ENCODE measurements around the gene MB21D2.

MB21D2 gene

DNA sequence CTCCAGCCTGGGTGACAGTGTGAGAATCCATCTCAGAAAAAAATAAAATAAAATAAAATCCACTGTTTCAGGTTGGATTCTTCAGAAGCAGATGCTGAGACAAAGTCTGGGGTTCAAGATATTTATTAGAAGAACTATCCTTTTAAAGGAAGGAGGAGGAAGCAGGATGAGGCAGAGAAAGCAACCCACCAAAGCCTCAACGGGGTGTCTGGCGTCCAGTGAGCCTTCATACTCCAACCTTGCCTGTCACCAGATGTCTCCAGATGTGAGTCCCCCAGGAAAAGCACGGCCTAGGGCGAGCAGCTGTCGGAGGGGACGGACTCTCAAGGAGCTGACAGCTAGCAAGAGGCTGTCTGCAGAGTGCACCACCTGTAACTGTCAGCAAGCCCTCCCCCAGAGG, 37.3 kb downstream of the MB21D2 start:
- Mint-ChIP-seq H3K4me1 (ENCODE audit: low read depth in 2 of 2) (no peaks in the 10 kb centered on the region), H3K27me3 (no peaks in the 10 kb centered on the region), H3K9me3 (peaks cover 0 to 6% of the 10 kb centered on the region in 2 donors), H3K4me3 (no peak overlapping the region), H3K36me3 (ENCODE audit: insufficient read depth) (no peaks in the 10 kb centered on the region), H3K27ac (no peak overlapping the region)
- no peak for DNase-seq
- no peak for ATAC-seq (replicated peaks)

DNA sequence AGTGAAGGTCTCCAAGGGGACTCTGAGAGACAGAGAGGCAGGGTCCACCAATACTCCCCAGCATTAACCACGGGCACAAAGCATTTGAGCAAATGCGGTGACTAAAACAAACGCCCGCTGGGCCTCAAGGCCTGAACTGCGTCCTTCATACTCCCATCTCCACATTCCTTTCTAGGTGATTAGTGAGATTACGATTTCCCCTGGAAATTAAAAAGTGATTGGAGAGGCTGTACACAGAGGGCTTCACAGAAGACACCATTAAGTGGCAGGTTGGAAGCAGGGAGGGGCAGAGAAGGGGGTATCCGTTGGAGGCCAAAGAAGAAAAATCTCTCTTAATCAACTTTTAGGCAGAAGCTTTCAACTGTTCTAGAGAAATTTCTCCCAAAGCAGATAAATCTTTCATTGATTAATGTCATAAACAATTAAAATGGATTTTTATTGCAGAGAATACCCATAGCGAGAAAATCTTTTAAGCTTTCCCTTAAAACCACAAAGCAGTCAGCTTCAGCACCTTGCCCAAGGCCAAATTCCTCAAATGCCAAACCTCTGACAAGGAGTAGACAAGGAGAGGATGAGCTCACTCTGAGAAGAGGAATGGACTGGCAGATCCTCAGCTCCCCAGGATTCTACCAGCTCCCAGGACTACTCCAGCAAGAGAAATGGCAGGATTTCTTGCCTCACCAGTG, 38.2 kb downstream of the MB21D2 start:
- no peak overlapping the region for H3K4me3 Mint-ChIP-seq
- no peak overlapping the region for H3K27ac Mint-ChIP-seq
- H3K4me1 Mint-ChIP-seq (ENCODE audit: low read depth in 2 of 2) = no peaks in the 10 kb centered on the region
- ATAC-seq (replicated peaks) = no peak
- no peak for DNase-seq
- H3K9me3 Mint-ChIP-seq = peaks cover 0 to 5% of the 10 kb centered on the region in 2 donors
- no peaks in the 10 kb centered on the region for H3K36me3 Mint-ChIP-seq (ENCODE audit: insufficient read depth)
- no peaks in the 10 kb centered on the region for H3K27me3 Mint-ChIP-seq

DNA sequence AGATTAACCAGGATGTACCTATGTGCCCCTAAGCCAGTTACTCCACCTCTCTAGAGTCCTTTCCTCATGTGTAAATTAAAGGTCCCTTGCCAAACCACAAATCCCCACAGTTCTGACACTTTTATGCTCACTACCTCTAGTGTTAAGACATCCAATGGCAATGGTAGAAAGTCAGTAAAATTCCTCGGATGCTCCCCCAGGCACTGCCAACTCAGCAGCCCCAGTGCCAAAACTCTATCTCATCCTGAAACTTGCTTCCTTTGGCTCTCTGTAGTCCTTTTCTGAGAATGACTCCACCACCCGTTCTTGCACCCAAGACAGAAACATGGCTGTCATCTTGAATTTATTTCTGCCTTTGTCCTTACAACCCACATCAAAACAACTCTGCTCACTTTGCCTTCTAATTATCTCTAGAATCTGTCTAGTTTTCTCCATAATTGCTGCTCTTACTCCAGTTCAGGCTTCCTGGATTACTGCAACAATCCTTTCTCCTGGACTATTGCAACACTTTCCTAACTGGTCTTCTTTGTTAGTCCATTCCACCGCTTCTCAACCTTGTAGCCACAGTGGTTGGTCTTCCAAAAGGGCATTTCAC, 41.6 kb downstream of the MB21D2 start:
- DNase-seq = no peak
- Mint-ChIP-seq H3K27me3 (no peaks in the 10 kb centered on the region), H3K27ac (no peak overlapping the region), H3K4me1 (ENCODE audit: low read depth in 2 of 2) (no peaks in the 10 kb centered on the region), H3K4me3 (no peak overlapping the region), H3K36me3 (ENCODE audit: insufficient read depth) (peaks cover 3% of the 10 kb centered on the region), H3K9me3 (peaks cover 0 to 12% of the 10 kb centered on the region in 2 donors)
- ATAC-seq (replicated peaks) = no peak

DNA sequence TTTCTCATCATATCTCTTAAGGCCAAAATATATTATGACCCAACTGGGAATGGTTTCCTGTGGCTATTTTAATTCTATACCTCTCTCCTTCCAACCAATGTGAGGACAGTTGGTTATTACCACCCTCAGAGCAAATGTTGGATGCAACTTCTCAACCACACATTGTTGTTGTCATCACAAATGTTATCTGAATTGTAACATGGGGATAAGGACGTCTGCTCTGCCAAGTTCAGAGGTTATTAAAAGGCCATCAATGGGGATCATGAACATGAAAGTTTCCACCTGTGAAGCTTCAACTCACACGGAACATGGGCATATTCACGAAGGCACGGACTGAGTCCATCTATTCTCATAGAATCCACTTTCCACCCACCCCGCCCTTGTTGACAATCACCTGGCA, 46.8 kb downstream of the MB21D2 start:
- Mint-ChIP-seq H3K9me3 (peaks cover 0 to 9% of the 10 kb centered on the region in 2 donors), H3K27me3 (no peaks in the 10 kb centered on the region), H3K27ac (no peak overlapping the region), H3K4me1 (ENCODE audit: low read depth in 2 of 2) (peaks cover 0 to 7% of the 10 kb centered on the region in 2 donors), H3K4me3 (no peak overlapping the region), H3K36me3 (ENCODE audit: insufficient read depth) (peaks cover 6% of the 10 kb centered on the region)
- no peak for ATAC-seq (replicated peaks)
- DNase-seq = no peak

DNA sequence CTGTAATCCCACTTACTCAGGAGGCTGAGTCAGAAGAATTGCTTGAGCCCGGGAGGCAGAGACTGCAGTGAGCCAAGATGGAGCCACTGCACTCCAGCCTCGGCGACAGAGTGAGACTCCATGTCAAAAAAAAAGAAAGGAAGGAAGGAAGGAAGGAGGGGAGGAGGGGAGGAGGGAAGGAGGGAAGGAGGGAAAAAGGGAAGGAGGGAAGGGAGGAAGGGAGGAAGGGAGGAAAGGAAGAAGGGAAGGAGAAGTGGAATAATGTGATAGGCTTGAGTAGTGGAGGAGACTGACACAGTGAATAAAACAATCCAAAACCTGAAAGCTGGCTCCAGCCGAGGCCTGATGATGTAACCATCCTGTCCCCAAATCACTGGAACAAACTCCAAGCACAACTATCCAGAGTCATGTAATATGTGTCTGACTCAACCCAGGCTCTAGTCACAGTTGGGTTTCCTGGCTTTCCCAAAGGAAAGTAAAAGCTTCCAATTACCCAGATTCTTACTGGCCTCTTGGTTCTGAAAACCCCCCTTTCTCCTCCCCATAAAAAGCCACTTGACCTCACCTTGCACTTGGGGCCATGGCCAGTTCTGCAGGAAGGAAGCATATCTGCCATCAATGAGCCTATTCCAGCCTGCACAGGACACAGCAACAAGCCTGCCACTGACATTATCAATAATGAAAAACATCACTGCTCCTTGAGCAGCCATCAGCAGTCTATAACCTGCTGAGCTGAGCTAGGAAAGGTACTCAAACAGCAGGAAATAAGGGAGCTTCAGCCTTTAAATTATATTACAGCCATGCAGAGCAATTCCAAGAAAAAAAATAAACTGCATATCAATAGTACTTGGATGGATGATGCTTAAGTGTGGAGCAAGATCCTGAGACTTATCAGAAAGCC, 48.3 kb downstream of the MB21D2 start:
- ATAC-seq (replicated peaks) = no peak
- H3K4me3 Mint-ChIP-seq = no peak overlapping the region
- peaks cover 0 to 10% of the 10 kb centered on the region in 2 donors for H3K4me1 Mint-ChIP-seq (ENCODE audit: low read depth in 2 of 2)
- H3K27ac Mint-ChIP-seq = peak overlapping the region in 1 of 2 donors; percentile 62
- no peak for DNase-seq
- peaks cover 0 to 9% of the 10 kb centered on the region in 2 donors for H3K9me3 Mint-ChIP-seq
- peaks cover 6% of the 10 kb centered on the region for H3K36me3 Mint-ChIP-seq (ENCODE audit: insufficient read depth)
- no peaks in the 10 kb centered on the region for H3K27me3 Mint-ChIP-seq

DNA sequence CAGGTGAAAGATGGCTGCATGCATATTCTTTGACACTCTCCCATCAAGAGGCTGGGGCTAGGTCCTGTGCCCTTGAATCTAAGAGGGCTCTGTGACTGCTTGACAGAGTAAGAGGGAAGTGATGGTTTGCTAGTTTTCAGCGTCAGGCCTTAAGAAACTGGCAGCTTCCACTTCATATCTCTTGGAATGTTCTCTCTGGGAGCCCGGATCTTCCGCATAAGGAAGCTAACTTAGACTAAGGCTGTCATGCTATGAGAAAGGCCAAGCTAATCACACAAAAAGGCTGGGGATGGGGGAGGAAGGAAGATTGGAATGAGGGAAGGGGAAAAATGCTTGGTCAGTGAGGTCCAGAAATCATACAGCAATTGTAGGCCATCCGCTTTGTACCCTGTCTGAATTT, 50.0 kb downstream of the MB21D2 start:
- no peak overlapping the region for H3K27ac Mint-ChIP-seq
- ATAC-seq (replicated peaks) (no peak), DNase-seq (no peak)

DNA sequence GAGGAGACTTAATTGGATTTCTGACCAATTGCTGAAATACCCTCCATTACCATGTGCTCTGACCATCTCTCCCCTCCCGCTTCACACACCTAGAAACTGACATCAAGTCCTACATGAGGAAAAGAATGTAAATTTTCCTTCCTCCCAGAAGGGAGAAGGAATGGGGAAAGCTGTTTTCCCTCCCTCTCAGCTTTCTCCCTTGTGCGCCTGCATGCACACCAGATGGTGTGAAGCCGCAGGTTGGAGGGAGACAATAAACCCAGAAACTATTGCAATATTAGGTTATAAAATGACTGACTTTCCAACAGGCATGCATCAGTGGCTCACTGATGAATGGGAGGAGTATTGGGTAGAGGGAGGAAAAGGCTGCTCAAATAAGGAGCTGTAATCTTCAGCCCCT, 50.9 kb downstream of the MB21D2 start:
- no peak overlapping the region for H3K4me3 Mint-ChIP-seq
- no peak overlapping the region for H3K27ac Mint-ChIP-seq
- peaks cover 0 to 10% of the 10 kb centered on the region in 2 donors for H3K4me1 Mint-ChIP-seq (ENCODE audit: low read depth in 2 of 2)
- peaks cover 0 to 9% of the 10 kb centered on the region in 2 donors for H3K9me3 Mint-ChIP-seq
- peaks cover 2% of the 10 kb centered on the region for H3K36me3 Mint-ChIP-seq (ENCODE audit: insufficient read depth)
- DNase-seq (no peak), ATAC-seq (replicated peaks) (no peak)
- H3K27me3 Mint-ChIP-seq = no peaks in the 10 kb centered on the region

More for the DNA sequence above, 50.0 kb downstream of the MB21D2 start:
- Mint-ChIP-seq H3K4me3 (no peak overlapping the region), H3K9me3 (peaks cover 0 to 9% of the 10 kb centered on the region in 2 donors), H3K27me3 (no peaks in the 10 kb centered on the region), H3K4me1 (ENCODE audit: low read depth in 2 of 2) (peaks cover 0 to 10% of the 10 kb centered on the region in 2 donors), H3K36me3 (ENCODE audit: insufficient read depth) (peaks cover 2% of the 10 kb centered on the region)

DNA sequence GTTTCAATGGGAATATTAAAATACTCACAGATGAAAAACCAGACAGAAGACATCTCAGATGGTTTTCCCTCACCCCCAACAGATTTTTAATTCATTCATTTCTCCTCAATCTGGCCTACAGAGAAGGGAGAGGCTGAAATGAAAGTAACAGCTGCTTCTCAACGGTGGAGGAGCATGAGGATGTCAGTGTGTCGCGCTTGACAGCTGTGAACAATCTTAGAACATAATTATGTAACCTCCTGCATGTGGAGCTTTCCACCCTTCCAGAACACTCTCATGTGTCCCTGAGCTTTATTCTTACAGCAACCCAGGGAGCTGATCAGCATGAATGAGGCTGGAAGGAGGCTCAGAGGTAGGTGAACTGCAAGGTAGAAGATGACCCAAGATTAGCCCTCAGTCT, 52.7 kb downstream of the MB21D2 start:
- peaks cover 0 to 10% of the 10 kb centered on the region in 2 donors for H3K4me1 Mint-ChIP-seq (ENCODE audit: low read depth in 2 of 2)

DNA sequence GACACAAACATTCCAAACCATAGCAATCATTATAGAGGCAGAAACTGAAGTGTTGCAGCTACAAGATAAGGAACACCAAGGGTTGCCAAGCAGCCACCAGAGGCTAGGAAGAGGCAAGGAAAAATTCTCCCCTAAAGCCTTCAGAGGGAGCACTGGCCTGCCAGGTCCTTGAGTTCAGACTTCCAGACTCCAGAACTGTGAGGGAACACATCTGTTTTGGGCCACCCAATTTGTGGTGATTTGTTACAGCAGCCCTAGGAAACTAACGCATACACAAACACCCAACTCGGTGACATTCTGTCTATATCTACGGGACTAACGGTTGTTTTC, 54.6 kb downstream of the MB21D2 start:
- no peak for ATAC-seq (replicated peaks)
- Mint-ChIP-seq H3K27ac (no peak overlapping the region), H3K4me1 (ENCODE audit: low read depth in 2 of 2) (peaks cover 0 to 13% of the 10 kb centered on the region in 2 donors), H3K36me3 (ENCODE audit: insufficient read depth) (no peaks in the 10 kb centered on the region), H3K27me3 (no peaks in the 10 kb centered on the region), H3K4me3 (no peak overlapping the region), H3K9me3 (no peaks in the 10 kb centered on the region)
- no peak for DNase-seq

More for the DNA sequence above, 52.7 kb downstream of the MB21D2 start:
- H3K27me3 Mint-ChIP-seq = no peaks in the 10 kb centered on the region
- H3K9me3 Mint-ChIP-seq = no peaks in the 10 kb centered on the region
- H3K36me3 Mint-ChIP-seq (ENCODE audit: insufficient read depth) = peaks cover 2% of the 10 kb centered on the region
- ATAC-seq (replicated peaks) (no peak), DNase-seq (no peak)
- H3K27ac Mint-ChIP-seq = peak overlapping the region; percentile 35 to 70
- H3K4me3 Mint-ChIP-seq = no peak overlapping the region

DNA sequence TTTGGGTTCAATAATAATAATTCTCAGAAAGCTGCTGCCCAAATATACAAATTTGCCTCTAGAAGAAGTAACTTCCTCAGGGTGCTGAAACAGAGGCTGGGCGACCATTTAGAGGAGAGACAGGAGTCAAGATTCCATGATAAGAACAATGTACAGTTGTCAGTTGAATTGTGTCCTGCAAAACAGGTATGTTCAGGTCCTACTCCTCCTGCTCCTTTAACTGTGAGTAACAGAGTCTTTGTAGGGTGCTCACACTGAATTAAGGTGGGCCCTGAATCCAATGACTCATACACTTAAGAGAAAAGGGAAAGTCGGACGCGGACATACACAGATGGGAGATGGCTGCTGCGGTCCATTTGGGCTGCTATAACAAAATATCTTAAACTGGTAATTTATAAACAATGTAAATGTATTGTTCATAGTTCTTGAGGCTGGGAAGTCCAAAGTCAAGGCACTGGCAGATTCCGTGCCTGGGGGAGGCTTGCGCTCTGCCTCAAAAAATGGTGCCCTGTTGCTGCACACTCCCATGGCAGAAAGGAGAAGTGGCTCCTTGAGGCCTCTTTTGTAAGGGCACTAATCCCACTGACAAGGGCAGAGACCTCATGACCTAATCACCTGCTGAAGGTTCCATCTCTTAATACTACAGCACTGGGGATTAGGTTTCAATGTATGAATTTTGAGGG, 55.1 kb downstream of the MB21D2 start:
- Mint-ChIP-seq H3K4me3 (no peak overlapping the region), H3K36me3 (ENCODE audit: insufficient read depth) (no peaks in the 10 kb centered on the region), H3K27ac (no peak overlapping the region), H3K27me3 (no peaks in the 10 kb centered on the region), H3K4me1 (ENCODE audit: low read depth in 2 of 2) (peaks cover 0 to 13% of the 10 kb centered on the region in 2 donors), H3K9me3 (no peaks in the 10 kb centered on the region)
- DNase-seq (no peak), ATAC-seq (replicated peaks) (no peak)

DNA sequence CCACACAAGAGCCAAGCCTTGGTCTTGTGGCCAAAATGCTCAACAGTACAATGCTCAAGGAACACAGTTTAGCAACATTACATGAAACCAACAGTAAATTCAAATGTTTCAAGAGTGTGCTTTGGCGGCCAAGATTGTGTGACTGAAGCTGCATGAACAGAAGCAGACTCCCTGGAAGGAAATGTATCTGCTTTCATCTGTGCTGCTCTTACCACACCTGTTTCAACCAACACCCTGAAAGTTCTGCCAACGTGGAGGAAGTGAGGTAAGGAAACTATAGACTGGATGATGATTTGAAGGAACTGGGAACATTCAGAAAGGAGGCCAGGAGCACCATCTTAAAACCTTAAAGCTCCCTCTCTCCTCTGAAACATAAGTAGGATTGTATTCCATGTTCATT, 55.7 kb downstream of the MB21D2 start:
- Mint-ChIP-seq H3K4me1 (ENCODE audit: low read depth in 2 of 2) (peaks cover 0 to 13% of the 10 kb centered on the region in 2 donors), H3K9me3 (no peaks in the 10 kb centered on the region), H3K36me3 (ENCODE audit: insufficient read depth) (no peaks in the 10 kb centered on the region), H3K27ac (no peak overlapping the region), H3K27me3 (no peaks in the 10 kb centered on the region), H3K4me3 (no peak overlapping the region)
- DNase-seq (no peak), ATAC-seq (replicated peaks) (no peak)

DNA sequence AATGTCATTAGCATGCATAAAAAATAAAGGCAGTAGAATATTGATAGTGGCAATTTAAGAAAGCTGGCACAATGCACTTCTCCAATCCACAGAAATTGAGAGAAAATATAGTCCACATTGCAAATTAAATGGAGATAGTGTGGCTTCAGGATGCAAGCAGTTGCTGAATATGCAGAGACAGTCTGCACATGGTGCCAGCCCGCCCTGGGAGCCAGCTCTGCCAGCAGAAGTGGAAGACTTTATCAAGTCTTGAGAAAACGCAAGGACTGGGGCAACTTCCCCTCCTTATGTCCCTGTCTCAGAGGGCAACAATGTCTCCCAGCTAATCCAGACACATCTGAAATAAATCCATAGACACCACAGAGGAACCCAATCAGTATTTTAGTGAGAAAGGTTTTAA, 57.2 kb downstream of the MB21D2 start:
- ATAC-seq (replicated peaks) (no peak), DNase-seq (no peak)
- Mint-ChIP-seq H3K27me3 (no peaks in the 10 kb centered on the region), H3K27ac (no peak overlapping the region), H3K9me3 (no peaks in the 10 kb centered on the region), H3K36me3 (ENCODE audit: insufficient read depth) (no peaks in the 10 kb centered on the region), H3K4me3 (no peak overlapping the region), H3K4me1 (ENCODE audit: low read depth in 2 of 2) (peaks cover 0 to 10% of the 10 kb centered on the region in 2 donors)

DNA sequence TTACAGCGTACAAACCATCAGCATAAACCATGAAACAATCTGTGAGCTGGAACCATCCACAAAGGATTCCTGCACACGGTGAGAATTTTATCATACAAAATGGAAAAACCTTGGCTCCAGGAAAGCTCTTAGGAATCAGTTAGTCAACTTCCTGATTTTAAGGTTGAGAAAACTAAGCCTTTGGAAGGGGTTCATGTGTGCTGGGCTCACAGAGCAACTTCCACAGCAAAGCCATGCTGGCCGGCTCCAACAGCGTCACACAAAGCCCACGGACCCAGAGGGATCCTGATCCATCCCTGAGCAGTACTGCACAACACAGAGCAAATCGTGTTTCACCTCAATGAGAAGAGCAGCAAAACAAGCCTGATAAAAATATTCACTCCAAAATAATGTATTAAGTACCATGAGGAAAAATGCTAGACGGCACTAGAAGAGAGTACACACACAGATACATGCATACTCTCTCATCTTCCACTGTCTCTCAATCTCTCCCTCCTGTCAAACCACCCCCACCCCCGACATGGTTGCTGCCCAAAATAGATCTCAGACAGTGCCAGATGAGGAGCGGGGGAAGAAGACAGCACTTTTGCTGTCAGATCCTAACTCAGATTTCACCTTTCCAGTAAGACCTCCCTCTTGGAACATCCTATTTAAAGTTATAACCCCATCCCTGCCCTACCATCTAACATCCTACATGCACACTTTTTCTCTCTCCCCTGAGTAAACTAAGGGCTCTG, 58.6 kb downstream of the MB21D2 start:
- no peak for DNase-seq
- Mint-ChIP-seq H3K4me3 (no peak overlapping the region), H3K27ac (no peak overlapping the region), H3K27me3 (no peaks in the 10 kb centered on the region), H3K36me3 (ENCODE audit: insufficient read depth) (no peaks in the 10 kb centered on the region), H3K9me3 (no peaks in the 10 kb centered on the region), H3K4me1 (ENCODE audit: low read depth in 2 of 2) (peaks cover 0 to 7% of the 10 kb centered on the region in 2 donors)
- ATAC-seq (replicated peaks) = no peak
